CD14-positive monocyte (primary cell): ENCODE results near the gene WNT7B. TPM values are rescaled to one million over a fixed set of nuclear protein-coding genes. Genes with fewer than 3 reads are reported as not detected.

ENCODE experiments used
- DNase-seq, 3 donors: peaks; one replicate each; pipeline ENCODE4 v3.0.0-alpha.2; 2011 to 2022
- H2AFZ ChIP-seq: 2 replicates; pipeline ENCODE4 v1.6.0; 2012; ENCODE audit warnings: mild to moderate bottlenecking, low read depth, low read length, inconsistent platforms; ENCODE audit not compliant: insufficient read depth, poor library complexity, severe bottlenecking
- H3K27ac ChIP-seq, 2 donors: 1 replicate in 1 of 2; 2 replicates in 1 of 2; pipeline ENCODE4 v1.5.1; 2012 to 2013; ENCODE audit warnings: low read length in 2 of 2, control low read depth in 1 of 2, inconsistent platforms in 1 of 2, low read depth in 1 of 2, mild to moderate bottlenecking in 1 of 2
- H3K27me3 ChIP-seq, 2 donors: one replicate each; pipeline versions ENCODE4 v1.6.0 to v1.6.1; 2011 to 2013; ENCODE audit warnings: low read length in 2 of 2; ENCODE audit not compliant: control insufficient read depth in 2 of 2, insufficient read depth in 2 of 2
- H3K36me3 ChIP-seq, 2 donors: replicated peaks in 1 of 2; 1 replicate in 1 of 2; 2 replicates in 1 of 2; pipeline versions ENCODE4 v1.5.1 to v1.6.1; 2012 to 2013; ENCODE audit warnings: low read length in 2 of 2, control low read depth in 1 of 2, inconsistent platforms in 1 of 2, mild to moderate bottlenecking in 1 of 2; ENCODE audit not compliant: insufficient read depth in 2 of 2, control insufficient read depth in 1 of 2
- H3K4me1 ChIP-seq, 2 donors: 1 replicate in 1 of 2; 2 replicates in 1 of 2; pipeline versions ENCODE4 v1.5.1 to v1.6.1; 2012 to 2013; ENCODE audit warnings: low read length in 2 of 2, control low read depth in 1 of 2, inconsistent platforms in 1 of 2, mild to moderate bottlenecking in 1 of 2, moderate library complexity in 1 of 2; ENCODE audit not compliant: insufficient read depth in 2 of 2, control insufficient read depth in 1 of 2
- H3K4me2 ChIP-seq: replicated peaks from 2 replicates; pipeline ENCODE3; 2012; ENCODE audit warnings: low read length, moderate library complexity, mild to moderate bottlenecking; ENCODE audit not compliant: poor library complexity, severe bottlenecking; ENCODE audit errors: extremely low read depth
- H3K4me3 ChIP-seq, 3 experiments: fragments of 200-600 bp in 1 of 3; sonication (generic) in 1 of 3; replicated peaks in 1 of 3; 1 replicate in 2 of 3; 2 replicates in 1 of 3; pipeline ENCODE4 v1.5.1; 2011 to 2013; ENCODE audit warnings: low read length in 3 of 3, mild to moderate bottlenecking in 3 of 3, control low read depth in 2 of 3, low read depth in 2 of 3, inconsistent platforms in 1 of 3, moderate library complexity in 1 of 3
- H3K79me2 ChIP-seq: 2 replicates; pipeline ENCODE4 v1.6.0; 2012; ENCODE audit warnings: mild to moderate bottlenecking, control low read depth, inconsistent platforms, low read length, moderate library complexity; ENCODE audit not compliant: insufficient read depth
- H3K9ac ChIP-seq: 2 replicates; pipeline ENCODE4 v1.6.0; 2017; ENCODE audit warnings: low read length, mild to moderate bottlenecking; ENCODE audit not compliant: insufficient read depth, poor library complexity, severe bottlenecking
- H3K9me3 ChIP-seq, 2 donors: replicated peaks in 1 of 2; 1 replicate in 1 of 2; 2 replicates in 1 of 2; pipeline versions ENCODE4 v1.5.1 to v1.6.1; 2012 to 2013; ENCODE audit warnings: low read length in 2 of 2, control low read depth in 1 of 2; ENCODE audit not compliant: control insufficient read depth in 1 of 2, insufficient read depth in 1 of 2
- H4K20me1 ChIP-seq: 2 replicates; pipeline ENCODE4 v1.6.0; 2012; ENCODE audit warnings: mild to moderate bottlenecking, low read length, control low read depth, moderate library complexity; ENCODE audit not compliant: insufficient read depth
- H3K27ac Mint-ChIP-seq, 7 donors: one replicate each; pipeline ENCODE4 v1.8.0; 2020; ENCODE audit warnings: mild to moderate bottlenecking in 7 of 7, mixed read lengths in 7 of 7, moderate library complexity in 6 of 7, inconsistent platforms in 2 of 7
- H3K27me3 Mint-ChIP-seq, 3 donors: one replicate each; pipeline ENCODE4 v1.8.0; 2021 to 2022; ENCODE audit warnings: low read depth in 3 of 3, mild to moderate bottlenecking in 3 of 3, mixed read lengths in 3 of 3, moderate library complexity in 3 of 3, inconsistent platforms in 1 of 3
- H3K36me3 Mint-ChIP-seq, 2 donors: one replicate each; pipeline ENCODE4 v1.8.0; 2020; ENCODE audit warnings: mixed read lengths in 2 of 2, inconsistent platforms in 1 of 2, mild to moderate bottlenecking in 1 of 2
- H3K4me1 Mint-ChIP-seq: one replicate; pipeline ENCODE4 v1.8.0; 2020; ENCODE audit warnings: mild to moderate bottlenecking, mixed read lengths
- H3K4me3 Mint-ChIP-seq, 2 donors: one replicate each; pipeline ENCODE4 v1.8.0; 2020; ENCODE audit warnings: mild to moderate bottlenecking in 2 of 2, mixed read lengths in 2 of 2, moderate library complexity in 1 of 2
- H3K9me3 Mint-ChIP-seq, 7 donors: one replicate each; pipeline ENCODE4 v1.8.0; 2020 to 2022; ENCODE audit warnings: mixed read lengths in 7 of 7, mild to moderate bottlenecking in 6 of 7, moderate library complexity in 6 of 7, inconsistent platforms in 2 of 7
- CTCF ChIP-seq: fragments of 200-600 bp; IDR thresholded peaks from one replicate; pipeline ENCODE4 v1.8.0; 2022; ENCODE audit warnings: antibody characterized with exemption, mild to moderate bottlenecking
- WGBS: methylation state at CpG from one replicate; pipeline ENCODE4 v1.1.5; 2013; ENCODE audit warnings: missing lambda C conversion rate; ENCODE audit not compliant: insufficient coverage; 5-methylcytosine and 5-hydroxymethylcytosine counted together
- intact Hi-C, 2 donors: fragments of 100-400 bp; cut with micrococcal nuclease; formaldehyde crosslinking; loops; one replicate each; pipeline versions ENCODE4 v1.15.0 to v1.15.1; 2023
- polyA plus RNA-seq, 3 donors: library from polyadenylated mRNA; depleted of rRNA in 1 of 3; unstranded in 2 of 3; stranded (reverse) in 1 of 3; fragments of 300-500 nt in 2 of 3; fragments of >200 nt in 1 of 3; fragmentation: Illumina TruSeq in 2 of 3; gene quantifications; 1 replicate in 2 of 3; 2 replicates in 1 of 3; pipeline ENCODE4 v1.2.3, GENCODE V29; 2012 to 2021

The WNT7B gene
- polyA plus RNA-seq, 3 donors, result not detected

- Mint-ChIP-seq H3K36me3 (no peaks in the 10 kb centered on the region), H3K4me1 (peaks cover 2% of the 10 kb centered on the region), H3K27ac (no peak overlapping the region), H3K9me3 (peaks cover 0 to 1% (median 0%) of the 10 kb centered on the region in 7 donors), H3K4me3 (no peak overlapping the region), H3K27me3 (peaks cover 0 to 10% (median 7%) of the 10 kb centered on the region in 3 donors)
- Histone ChIP-seq H3K4me1 (peaks cover 2% of the 10 kb centered on the region in 2 donors), H3K27me3 (no peaks in the 10 kb centered on the region), H4K20me1 (no peaks in the 10 kb centered on the region), H3K27ac (no peak overlapping the region), H2AFZ (no peak overlapping the region), H3K9me3 (no peaks in the 10 kb centered on the region), H3K4me2 (no peak overlapping the region), H3K9ac (no peak overlapping the region), H3K79me2 (no peaks in the 10 kb centered on the region), H3K4me3 (no peak overlapping the region), H3K36me3 (no peaks in the 10 kb centered on the region)
- DNase-seq, result no peak
- 88% methylated on average over 14 of the region's 22 CpGs for WGBS
- intact Hi-C loops, result no loop called here
- TF ChIP-seq CTCF, result no peak
These were observed 53.1 kb downstream of the WNT7B start for GRCh38 chr22:45923835-45924234.

GRCh38 chr22:45923212-45923611 is 53.8 kb downstream of the WNT7B start:
- no peaks in the 10 kb centered on the region for H3K36me3 ChIP-seq
- no peaks in the 10 kb centered on the region for H3K9me3 ChIP-seq
- no peak overlapping the region for H3K27ac ChIP-seq
- no peaks in the 10 kb centered on the region for H3K27me3 ChIP-seq
- Mint-ChIP-seq H3K27me3 (peaks cover 0 to 13% (median 7%) of the 10 kb centered on the region in 3 donors), H3K36me3 (no peaks in the 10 kb centered on the region), H3K27ac (no peak overlapping the region), H3K4me3 (no peak overlapping the region), H3K4me1 (peaks cover 4% of the 10 kb centered on the region), H3K9me3 (no peaks in the 10 kb centered on the region)
- no peak overlapping the region for H3K4me3 ChIP-seq
- intact Hi-C loops, result no loop called here
- no peak overlapping the region for H2AFZ ChIP-seq
- no peak for TF ChIP-seq CTCF
- H3K9ac ChIP-seq, result no peak overlapping the region
- H4K20me1 ChIP-seq, result no peaks in the 10 kb centered on the region
- 87% methylated on average over 8 of the region's 9 CpGs for WGBS
- peaks cover 5 to 6% of the 10 kb centered on the region in 2 donors for H3K4me1 ChIP-seq
- H3K4me2 ChIP-seq, result no peak overlapping the region
- no peak for DNase-seq
- no peaks in the 10 kb centered on the region for H3K79me2 ChIP-seq
